HepG2 (cell line): Measurements from ENCODE around the gene PBX4. TPM values are rescaled to one million over a fixed set of nuclear protein-coding genes. Genes with fewer than 3 reads are reported as not detected.

Experiments used
- AHR ChIP-seq: IDR thresholded peaks from 2 replicates; pipeline ENCODE4 v1.6.1; 2018; ENCODE audit warnings: missing genetic modification reagents, missing compliant biosample characterization
- ATF7-NPFF ChIP-seq: sonication (generic); formaldehyde crosslinking; IDR thresholded peaks from 2 replicates; pipeline ENCODE4 v1.8.1; 2023; ENCODE audit warnings: mild to moderate bottlenecking, low read depth, missing genetic modification reagents, moderate library complexity
- CHCHD3 ChIP-seq: sonication (generic); formaldehyde crosslinking; IDR thresholded peaks from 2 replicates; pipeline ENCODE4 v1.8.0; 2022; ENCODE audit warnings: mild to moderate bottlenecking, missing genetic modification reagents, moderate library complexity
- DNMT3B ChIP-seq: conservative IDR thresholded peaks from 2 replicates; pipeline ENCODE4 v1.6.1; 2016; ENCODE audit warnings: missing biosample characterization, control low read depth
- DPF2 ChIP-seq: sonication (generic); formaldehyde crosslinking; IDR thresholded peaks from 2 replicates; pipeline ENCODE4 v1.4.0; 2020; ENCODE audit warnings: mild to moderate bottlenecking, low read depth, missing genetic modification reagents, borderline replicate concordance
- HDAC2 ChIP-seq: sonication (generic); formaldehyde crosslinking; IDR thresholded peaks from 2 replicates; pipeline ENCODE4 v1.4.0; 2020; ENCODE audit warnings: missing genetic modification reagents
- HNF4G ChIP-seq, 2 experiments: sonication (generic) in 1 of 2; formaldehyde crosslinking in 1 of 2; IDR thresholded peaks; 2 replicates each; pipeline versions ENCODE4 v1.4.0 to v1.6.1; 2011 to 2020; ENCODE audit warnings: borderline replicate concordance in 2 of 2, low read depth in 2 of 2, mild to moderate bottlenecking in 2 of 2, low read length in 1 of 2, missing genetic modification reagents in 1 of 2, moderate library complexity in 1 of 2
- HOXA5 ChIP-seq: sonication (generic); formaldehyde crosslinking; IDR thresholded peaks from 2 replicates; pipeline ENCODE4 v1.4.0; 2020; ENCODE audit warnings: missing genetic modification reagents
- KAT7 ChIP-seq: IDR thresholded peaks from 2 replicates; pipeline ENCODE4 v1.6.1; 2018; ENCODE audit warnings: borderline replicate concordance, missing compliant biosample characterization
- MAFG ChIP-seq: sonication (generic); formaldehyde crosslinking; IDR thresholded peaks from 2 replicates; pipeline ENCODE4 v1.5.1; 2020; ENCODE audit warnings: mild to moderate bottlenecking, missing genetic modification reagents
- RXRA ChIP-seq: sonication (generic); formaldehyde crosslinking; IDR thresholded peaks from 2 replicates; pipeline ENCODE4 v1.5.1; 2020; ENCODE audit warnings: missing genetic modification reagents
- SUZ12 ChIP-seq: fragments of 150-350 bp; IDR thresholded peaks from 2 replicates; pipeline ENCODE4 v1.6.1; 2014; ENCODE audit warnings: low read depth, low read length
- TCF12 ChIP-seq, 2 experiments: fragments of 450-650 bp in 1 of 2; sonication (generic) in 1 of 2; formaldehyde crosslinking in 1 of 2; IDR thresholded peaks; 2 replicates each; pipeline versions ENCODE4 v1.6.1 to v1.8.0; 2017 to 2022; ENCODE audit warnings: antibody characterized with exemption in 1 of 2, mild to moderate bottlenecking in 1 of 2, missing genetic modification reagents in 1 of 2, moderate library complexity in 1 of 2
- TP53 ChIP-seq: sonication (generic); formaldehyde crosslinking; conservative IDR thresholded peaks from 2 replicates; pipeline ENCODE4 v1.4.0; 2020; ENCODE audit warnings: missing genetic modification reagents
- ZBTB38 ChIP-seq: sonication (generic); formaldehyde crosslinking; IDR thresholded peaks from 2 replicates; pipeline ENCODE4 v1.5.1; 2020; ENCODE audit warnings: mild to moderate bottlenecking, missing genetic modification reagents
- ZNF180 ChIP-seq: sonication (generic); formaldehyde crosslinking; IDR thresholded peaks from 2 replicates; pipeline ENCODE4 v1.4.0; 2020; ENCODE audit warnings: low read depth, missing genetic modification reagents, borderline replicate concordance
- ZNF543 ChIP-seq: sonication (generic); formaldehyde crosslinking; IDR thresholded peaks from 2 replicates; pipeline ENCODE4 v1.4.0; 2020; ENCODE audit warnings: mild to moderate bottlenecking, missing genetic modification reagents
- ZNF558 ChIP-seq: sonication (generic); formaldehyde crosslinking; IDR thresholded peaks from 2 replicates; pipeline ENCODE4 v1.9.0; 2022; ENCODE audit warnings: mild to moderate bottlenecking, missing genetic modification reagents, borderline replicate concordance
- ZNF766 ChIP-seq: sonication (generic); formaldehyde crosslinking; IDR thresholded peaks from 2 replicates; pipeline ENCODE4 v1.5.0; 2020; ENCODE audit warnings: missing genetic modification reagents, borderline replicate concordance
- ZNF777 ChIP-seq: sonication (generic); formaldehyde crosslinking; IDR thresholded peaks from 2 replicates; pipeline ENCODE4 v1.4.0; 2020; ENCODE audit warnings: missing genetic modification reagents
- ZNF816 ChIP-seq: sonication (generic); formaldehyde crosslinking; IDR thresholded peaks from 2 replicates; pipeline ENCODE4 v1.8.0; 2022; ENCODE audit warnings: missing genetic modification reagents, mild to moderate bottlenecking, borderline replicate concordance
- polyA plus RNA-seq, 8 experiments: library from polyadenylated mRNA; depleted of rRNA in 3 of 8; stranded (reverse) in 7 of 8; unstranded in 1 of 8; fragments of >200 nt; fragmentation: Illumina TruSeq in 4 of 8; extraction: Trizol in 4 of 8; gene quantifications; 2 replicates each; pipeline versions ENCODE4 v1.2.1 to v1.2.3, GENCODE V29; 2011 to 2016; ENCODE audit warnings: low read depth in 4 of 8, missing spikeins in 1 of 8, mixed read lengths in 1 of 8; ENCODE audit not compliant: insufficient read depth in 1 of 8
- total RNA-seq, 5 experiments: library from RNA; depleted of rRNA; stranded (reverse); fragments of >200 nt; fragmentation: Illumina TruSeq; extraction: Trizol; gene quantifications; 2 replicates each; pipeline ENCODE4 v1.2.3, GENCODE V29; 2016; ENCODE audit warnings: low read depth in 1 of 5
- TF ChIP-seq, protein P1 (sequence below): IDR thresholded peaks from 2 replicates; pipeline ENCODE4 v1.6.1; 2016
- TF ChIP-seq, protein P2 (sequence below): sonication (generic); formaldehyde crosslinking; IDR thresholded peaks from 2 replicates; pipeline ENCODE4 v1.5.0; 2020; ENCODE audit warnings: missing genetic modification reagents, mild to moderate bottlenecking, borderline replicate concordance
- TF ChIP-seq, protein P3 (sequence below): sonication (generic); formaldehyde crosslinking; IDR thresholded peaks from 2 replicates; pipeline ENCODE4 v1.8.0; 2022; ENCODE audit warnings: missing genetic modification reagents, mild to moderate bottlenecking, moderate library complexity, borderline replicate concordance
- TF ChIP-seq, protein P4 (sequence below): sonication (generic); formaldehyde crosslinking; IDR thresholded peaks from 2 replicates; pipeline ENCODE4 v1.4.0; 2020; ENCODE audit warnings: mild to moderate bottlenecking, missing genetic modification reagents

PBX4 gene
- total and polyA plus RNA-seq, 2 of the 13 experiments (the other 11 are each of a cell fraction or from before 2014, with no cell fraction given), result not detected

DNA sequence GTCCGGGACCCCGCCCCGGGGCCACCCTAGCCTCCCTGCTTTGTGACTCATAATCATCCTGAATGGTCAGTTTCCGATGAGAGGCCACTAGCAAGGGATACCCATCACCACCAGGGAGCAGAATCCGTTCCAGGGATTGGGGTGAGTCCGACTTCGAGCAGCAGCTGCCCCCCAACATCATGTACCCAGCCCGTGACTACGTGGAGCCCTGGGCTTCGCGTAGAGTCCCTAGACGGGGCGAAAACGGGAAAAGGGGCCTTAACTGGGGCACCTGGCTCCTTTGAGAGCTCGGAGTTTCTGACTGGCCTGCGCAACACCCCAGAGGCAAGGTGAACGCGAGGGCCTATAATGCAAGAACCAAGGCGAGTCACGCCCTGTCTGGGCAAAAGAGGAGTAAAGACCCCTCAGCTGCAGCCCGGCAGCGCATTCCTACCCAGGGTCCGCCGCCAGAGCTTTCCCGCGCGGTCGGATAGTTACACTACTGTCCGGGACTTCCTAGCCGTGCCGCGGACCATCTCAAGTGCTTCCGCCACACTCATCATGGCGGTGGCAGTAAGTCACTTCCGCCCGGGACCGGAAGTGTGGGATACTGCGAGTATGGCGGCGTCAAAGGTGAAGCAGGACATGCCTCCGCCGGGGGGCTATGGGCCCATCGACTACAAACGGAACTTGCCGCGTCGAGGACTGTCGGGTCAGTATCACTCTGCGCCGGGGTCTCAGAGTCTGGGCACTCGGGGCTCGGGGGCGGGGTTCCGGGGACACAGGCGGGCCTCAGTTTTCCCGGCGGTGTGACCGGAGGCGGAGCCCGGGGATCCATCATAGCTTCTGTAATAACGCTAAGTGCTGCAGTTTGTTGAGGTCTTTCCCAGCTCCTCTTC, 102.6 kb downstream of the PBX4 start, which contains the start of gene NDUFA13 (continued):
- TF ChIP-seq RXRA (peak; percentile 41; the same call in 1 of the 2 replicates), SUZ12 (no peak), ZBTB38 (CRISPR knock-in tag) (no peak; the same call in 1 of the 2 replicates), AHR (no peak), KAT7 (CRISPR knock-in tag) (no peak), DPF2 (CRISPR knock-in tag) (no peak), ZNF766 (CRISPR knock-in tag) (no peak), ZNF777 (peak; percentile 71), ZNF816 (CRISPR knock-in tag) (no peak), DNMT3B (CRISPR knock-in tag) (no peak), ATF7-NPFF (peak; percentile 63; the same call in 1 of the 2 replicates), HOXA5 (CRISPR knock-in tag) (peak; percentile 73; the same call in 1 of the 2 replicates), HNF4G (IDR thresholded peaks at IDR 0.05; ENCODE audit: borderline replicate concordance, low read depth, low read length) (no peak), HNF4G (CRISPR knock-in tag; IDR thresholded peaks at IDR 0.05; ENCODE audit: borderline replicate concordance, low read depth) (no peak), TP53 (no peak), CHCHD3 (CRISPR knock-in tag) (no peak), TCF12 (IDR thresholded peaks at IDR 0.05) (no peak), TCF12 (CRISPR knock-in tag; IDR thresholded peaks at IDR 0.05) (0 out of 2 replicates have a peak, but pooled peaks have one; percentile 30), MAFG (CRISPR knock-in tag) (no peak), ZNF180 (no peak), ZNF543 (no peak), HDAC2 (CRISPR knock-in tag) (peak; percentile 69), ZNF558 (no peak)
- TF ChIP-seq, protein P1, sequence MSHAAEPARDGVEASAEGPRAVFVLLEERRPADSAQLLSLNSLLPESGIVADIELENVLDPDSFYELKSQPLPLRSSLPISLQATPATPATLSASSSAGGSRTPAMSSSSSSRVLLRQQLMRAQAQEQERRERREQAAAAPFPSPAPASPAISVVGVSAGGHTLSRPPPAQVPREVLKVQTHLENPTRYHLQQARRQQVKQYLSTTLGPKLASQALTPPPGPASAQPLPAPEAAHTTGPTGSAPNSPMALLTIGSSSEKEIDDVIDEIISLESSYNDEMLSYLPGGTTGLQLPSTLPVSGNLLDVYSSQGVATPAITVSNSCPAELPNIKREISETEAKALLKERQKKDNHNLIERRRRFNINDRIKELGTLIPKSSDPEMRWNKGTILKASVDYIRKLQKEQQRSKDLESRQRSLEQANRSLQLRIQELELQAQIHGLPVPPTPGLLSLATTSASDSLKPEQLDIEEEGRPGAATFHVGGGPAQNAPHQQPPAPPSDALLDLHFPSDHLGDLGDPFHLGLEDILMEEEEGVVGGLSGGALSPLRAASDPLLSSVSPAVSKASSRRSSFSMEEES (CRISPR knock-in tag), result peak; percentile 21; the same call in 1 of the 2 replicates
- TF ChIP-seq, protein P2, sequence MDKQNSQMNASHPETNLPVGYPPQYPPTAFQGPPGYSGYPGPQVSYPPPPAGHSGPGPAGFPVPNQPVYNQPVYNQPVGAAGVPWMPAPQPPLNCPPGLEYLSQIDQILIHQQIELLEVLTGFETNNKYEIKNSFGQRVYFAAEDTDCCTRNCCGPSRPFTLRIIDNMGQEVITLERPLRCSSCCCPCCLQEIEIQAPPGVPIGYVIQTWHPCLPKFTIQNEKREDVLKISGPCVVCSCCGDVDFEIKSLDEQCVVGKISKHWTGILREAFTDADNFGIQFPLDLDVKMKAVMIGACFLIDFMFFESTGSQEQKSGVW (CRISPR knock-in tag), result no peak
- TF ChIP-seq, protein P3, sequence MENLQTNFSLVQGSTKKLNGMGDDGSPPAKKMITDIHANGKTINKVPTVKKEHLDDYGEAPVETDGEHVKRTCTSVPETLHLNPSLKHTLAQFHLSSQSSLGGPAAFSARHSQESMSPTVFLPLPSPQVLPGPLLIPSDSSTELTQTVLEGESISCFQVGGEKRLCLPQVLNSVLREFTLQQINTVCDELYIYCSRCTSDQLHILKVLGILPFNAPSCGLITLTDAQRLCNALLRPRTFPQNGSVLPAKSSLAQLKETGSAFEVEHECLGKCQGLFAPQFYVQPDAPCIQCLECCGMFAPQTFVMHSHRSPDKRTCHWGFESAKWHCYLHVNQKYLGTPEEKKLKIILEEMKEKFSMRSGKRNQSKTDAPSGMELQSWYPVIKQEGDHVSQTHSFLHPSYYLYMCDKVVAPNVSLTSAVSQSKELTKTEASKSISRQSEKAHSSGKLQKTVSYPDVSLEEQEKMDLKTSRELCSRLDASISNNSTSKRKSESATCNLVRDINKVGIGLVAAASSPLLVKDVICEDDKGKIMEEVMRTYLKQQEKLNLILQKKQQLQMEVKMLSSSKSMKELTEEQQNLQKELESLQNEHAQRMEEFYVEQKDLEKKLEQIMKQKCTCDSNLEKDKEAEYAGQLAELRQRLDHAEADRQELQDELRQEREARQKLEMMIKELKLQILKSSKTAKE (CRISPR knock-in tag), result no peak
- TF ChIP-seq, protein P4, sequence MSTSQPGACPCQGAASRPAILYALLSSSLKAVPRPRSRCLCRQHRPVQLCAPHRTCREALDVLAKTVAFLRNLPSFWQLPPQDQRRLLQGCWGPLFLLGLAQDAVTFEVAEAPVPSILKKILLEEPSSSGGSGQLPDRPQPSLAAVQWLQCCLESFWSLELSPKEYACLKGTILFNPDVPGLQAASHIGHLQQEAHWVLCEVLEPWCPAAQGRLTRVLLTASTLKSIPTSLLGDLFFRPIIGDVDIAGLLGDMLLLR (CRISPR knock-in tag), result no peak; the same call in 1 of the 2 replicates
